ENCODE measurements around the gene LGR5.

LGR5 gene

DNA sequence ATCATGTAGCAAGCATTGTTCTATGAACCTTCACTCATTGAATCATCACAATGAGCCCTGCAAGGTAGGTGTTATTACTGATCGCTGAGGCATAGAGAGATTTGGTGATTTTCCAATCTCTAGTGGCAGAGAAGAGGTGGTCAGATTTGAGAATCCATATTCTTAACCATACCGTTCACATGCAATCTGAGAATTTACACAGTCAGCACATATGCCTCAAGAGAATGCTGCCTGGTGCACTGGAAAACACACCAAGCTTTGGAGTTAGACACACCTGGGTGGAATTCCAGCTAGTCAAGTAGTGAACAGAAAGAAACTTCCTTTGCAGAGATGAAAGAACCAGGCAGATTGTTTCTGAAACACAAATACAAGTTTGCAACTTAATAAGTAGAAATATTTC, 94.1 kb downstream of the LGR5 start:
- TF ChIP-seq, protein P1, sequence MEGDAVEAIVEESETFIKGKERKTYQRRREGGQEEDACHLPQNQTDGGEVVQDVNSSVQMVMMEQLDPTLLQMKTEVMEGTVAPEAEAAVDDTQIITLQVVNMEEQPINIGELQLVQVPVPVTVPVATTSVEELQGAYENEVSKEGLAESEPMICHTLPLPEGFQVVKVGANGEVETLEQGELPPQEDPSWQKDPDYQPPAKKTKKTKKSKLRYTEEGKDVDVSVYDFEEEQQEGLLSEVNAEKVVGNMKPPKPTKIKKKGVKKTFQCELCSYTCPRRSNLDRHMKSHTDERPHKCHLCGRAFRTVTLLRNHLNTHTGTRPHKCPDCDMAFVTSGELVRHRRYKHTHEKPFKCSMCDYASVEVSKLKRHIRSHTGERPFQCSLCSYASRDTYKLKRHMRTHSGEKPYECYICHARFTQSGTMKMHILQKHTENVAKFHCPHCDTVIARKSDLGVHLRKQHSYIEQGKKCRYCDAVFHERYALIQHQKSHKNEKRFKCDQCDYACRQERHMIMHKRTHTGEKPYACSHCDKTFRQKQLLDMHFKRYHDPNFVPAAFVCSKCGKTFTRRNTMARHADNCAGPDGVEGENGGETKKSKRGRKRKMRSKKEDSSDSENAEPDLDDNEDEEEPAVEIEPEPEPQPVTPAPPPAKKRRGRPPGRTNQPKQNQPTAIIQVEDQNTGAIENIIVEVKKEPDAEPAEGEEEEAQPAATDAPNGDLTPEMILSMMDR (conservative IDR thresholded peaks at IDR 0.05; ENCODE audit: low read length), result no peak
- no peak for DNase-seq (ENCODE audit: low read depth)
- no peak overlapping the region for H3K4me3 ChIP-seq (ENCODE audit: low read length)

DNA sequence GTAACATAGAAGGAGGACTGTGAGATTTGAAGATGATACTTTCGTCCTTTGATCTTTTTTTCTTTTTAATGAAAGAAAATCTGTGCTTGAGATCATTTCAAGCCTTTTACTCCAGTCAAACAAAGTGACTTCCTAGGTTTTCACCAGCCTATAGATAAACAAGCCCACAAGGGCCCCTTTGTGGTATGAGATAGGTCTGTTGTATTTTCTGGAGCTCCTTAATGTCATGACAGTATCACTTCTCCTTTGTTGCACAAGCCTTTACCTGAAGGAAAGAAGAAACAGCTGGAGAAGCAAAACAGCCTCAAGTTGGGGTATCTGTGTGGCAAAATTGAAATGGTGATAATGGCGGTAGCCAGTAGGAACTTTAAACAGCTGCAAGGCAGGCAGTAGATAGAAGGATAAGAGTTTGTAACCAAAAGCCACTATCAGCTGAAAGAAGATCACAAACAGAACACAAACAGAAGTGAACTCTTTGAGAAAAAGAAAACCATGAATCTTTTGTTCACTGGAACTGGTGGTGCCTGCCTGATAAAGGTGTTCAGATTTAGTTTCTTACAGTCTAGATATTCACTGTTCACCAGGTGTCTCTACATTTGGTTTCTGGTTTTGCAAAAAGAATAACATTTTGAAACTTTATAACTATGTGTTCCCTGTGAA, 96.8 kb downstream of the LGR5 start:
- no peak for DNase-seq (ENCODE audit: low read depth)
- no peak overlapping the region for H3K4me3 ChIP-seq (ENCODE audit: low read length)
- TF ChIP-seq, protein P1 (conservative IDR thresholded peaks at IDR 0.05; ENCODE audit: low read length), result no peak

DNA sequence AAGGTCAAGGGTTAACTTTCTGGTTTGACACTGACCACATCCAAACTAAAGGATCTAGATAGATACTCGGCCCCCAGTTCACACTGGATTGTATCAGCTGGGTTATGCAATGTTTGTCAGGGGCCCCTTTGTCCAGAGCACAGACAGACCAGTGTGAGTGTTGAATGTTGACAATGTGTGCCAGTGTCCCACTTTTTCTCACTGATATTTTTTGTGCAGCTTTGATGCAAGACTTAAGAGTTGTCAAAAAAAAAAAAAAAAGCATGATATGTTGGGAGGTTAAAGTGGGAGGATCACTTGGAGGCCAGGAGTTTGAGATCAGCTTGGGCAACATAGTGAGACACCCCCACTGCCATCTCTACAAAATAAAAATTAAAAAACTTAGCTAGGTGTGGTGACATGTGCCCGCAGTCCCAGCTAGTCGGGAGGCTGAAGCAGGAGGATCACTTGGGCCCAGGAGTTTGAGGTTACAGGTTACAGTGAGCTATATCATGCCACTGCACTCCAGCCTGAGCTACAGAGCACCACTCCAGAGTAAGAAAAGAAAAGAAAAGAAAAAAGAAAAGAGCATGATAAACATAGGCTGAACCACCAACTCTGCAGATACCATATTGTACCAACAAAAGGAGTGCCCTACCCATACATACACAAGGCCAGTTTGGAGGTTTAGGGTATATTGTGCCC, 97.5 kb downstream of the LGR5 start:
- TF ChIP-seq, protein P1 (conservative IDR thresholded peaks at IDR 0.05; ENCODE audit: low read length), result no peak

DNA sequence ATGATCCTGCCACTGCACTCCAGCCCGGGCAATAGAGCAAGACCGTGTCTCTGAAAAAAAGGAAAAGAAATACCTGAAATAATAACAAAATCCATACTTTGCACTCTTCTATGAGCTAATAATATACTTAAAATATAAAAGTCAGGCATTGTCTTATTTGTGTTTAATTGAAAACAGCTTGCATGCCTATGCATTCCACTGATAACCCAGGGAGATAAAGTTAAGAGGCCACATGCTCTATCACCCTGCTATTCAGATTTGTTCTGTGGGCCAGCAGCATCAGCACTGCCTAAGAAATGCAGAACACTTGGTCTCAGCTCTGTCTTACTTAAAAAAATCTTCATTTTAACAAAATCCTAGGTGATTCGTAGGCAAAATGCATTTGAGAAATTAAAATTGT, 99.2 kb downstream of the LGR5 start:
- TF ChIP-seq, protein P1 (conservative IDR thresholded peaks at IDR 0.05; ENCODE audit: low read length), result no peak
- DNase-seq (ENCODE audit: low read depth), result no peak
- no peak overlapping the region for H3K4me3 ChIP-seq (ENCODE audit: low read length)

More for the DNA sequence above, 97.5 kb downstream of the LGR5 start:
- DNase-seq (ENCODE audit: low read depth), result no peak
- H3K4me3 ChIP-seq (ENCODE audit: low read length), result no peak overlapping the region

DNA sequence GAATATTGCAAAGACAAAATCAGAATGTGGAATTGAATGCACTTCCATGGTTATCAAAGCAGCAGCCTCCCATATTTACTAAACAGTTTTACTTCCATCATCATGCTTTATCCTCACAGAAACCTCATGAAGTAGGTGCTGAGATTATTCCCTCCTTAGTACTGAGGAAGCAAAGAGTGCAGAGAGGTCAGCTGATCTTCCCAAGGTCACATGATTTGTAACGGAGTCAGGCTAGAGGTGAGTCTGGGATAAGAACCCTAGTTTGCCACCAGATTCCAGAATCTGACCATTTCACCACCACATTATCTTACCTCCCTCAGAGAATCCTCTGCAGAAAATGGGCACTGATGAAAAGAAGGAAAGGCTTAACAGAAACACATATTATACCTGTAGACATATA, 102.0 kb downstream of the LGR5 start:
- no peak for DNase-seq (ENCODE audit: low read depth)
- H3K4me3 ChIP-seq (ENCODE audit: low read length), result no peak overlapping the region
- TF ChIP-seq, protein P1 (conservative IDR thresholded peaks at IDR 0.05; ENCODE audit: low read length), result no peak

DNA sequence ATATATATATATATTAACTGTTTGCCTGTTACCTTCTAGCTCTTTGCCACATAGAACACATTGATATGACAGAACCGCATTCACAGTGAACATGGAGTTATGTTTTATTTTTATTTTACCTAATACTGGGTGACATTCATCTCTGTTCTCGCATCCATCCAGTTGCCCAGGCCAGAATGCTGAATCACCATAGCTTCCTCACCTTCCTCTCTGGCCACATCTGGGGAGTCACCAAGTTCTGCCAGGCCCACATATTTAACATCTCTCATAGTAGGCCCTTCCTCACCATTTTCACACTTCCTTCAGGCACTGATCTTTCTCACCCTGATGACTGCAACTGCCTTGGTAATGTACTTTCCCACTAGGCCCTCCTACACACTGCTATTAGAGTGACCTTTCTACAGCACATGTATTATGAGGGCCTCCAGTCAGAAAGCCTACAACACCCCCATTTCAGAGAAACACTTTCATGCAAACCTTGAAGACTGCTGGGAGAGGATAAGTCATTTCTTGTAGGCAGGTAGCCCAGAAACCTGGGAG, 106.8 kb downstream of the LGR5 start:
- DNase-seq (ENCODE audit: low read depth), result no peak
- TF ChIP-seq, protein P1 (conservative IDR thresholded peaks at IDR 0.05; ENCODE audit: low read length), result no peak
- no peak overlapping the region for H3K4me3 ChIP-seq (ENCODE audit: low read length)

DNA sequence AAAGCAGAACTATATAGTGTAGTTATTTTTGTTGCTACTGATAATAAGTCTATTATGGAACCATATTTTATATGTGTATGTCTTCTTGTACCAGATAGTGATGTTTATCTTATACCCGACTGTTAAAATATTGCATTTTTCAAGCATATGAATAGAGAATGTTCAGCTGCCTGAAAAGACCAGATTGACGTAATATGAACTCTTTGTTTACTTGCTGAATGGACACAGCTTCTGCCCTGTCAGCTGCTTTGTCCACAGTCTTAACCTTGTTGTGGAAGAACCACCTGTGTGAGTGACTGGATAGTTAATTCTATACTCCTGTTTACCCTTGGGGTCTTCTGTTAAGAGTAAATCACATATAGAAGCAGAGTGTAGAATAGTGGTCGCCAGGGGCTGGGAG, 109.3 kb downstream of the LGR5 start:
- DNase-seq (ENCODE audit: low read depth), result no peak
- no peak overlapping the region for H3K4me3 ChIP-seq (ENCODE audit: low read length)
- TF ChIP-seq, protein P1 (conservative IDR thresholded peaks at IDR 0.05; ENCODE audit: low read length), result no peak

All from AG10803 (cell line).